Parathyroid adenoma (tissue), 2 donors: Measurements from ENCODE around the gene XIRP1.

ENCODE experiments used
- H2AFZ ChIP-seq: fragments of 300-600 bp; sonication (generic); one replicate; pipeline ENCODE4 v1.7.0; 2017; ENCODE audit warnings: antibody characterized with exemption, mild to moderate bottlenecking
- H3K27ac ChIP-seq: fragments of 300-600 bp; sonication (generic); one replicate; pipeline ENCODE4 v1.7.0; 2017
- H3K27me3 ChIP-seq: fragments of 300-600 bp; sonication (generic); one replicate; pipeline ENCODE4 v1.7.0; 2017; ENCODE audit warnings: low read length; ENCODE audit not compliant: control insufficient read depth, insufficient read depth
- H3K36me3 ChIP-seq: fragments of 300-600 bp; sonication (generic); one replicate; pipeline ENCODE4 v1.7.0; 2017; ENCODE audit warnings: low read length; ENCODE audit not compliant: control insufficient read depth, insufficient read depth
- H3K4me1 ChIP-seq: fragments of 300-600 bp; sonication (generic); one replicate; pipeline ENCODE4 v1.7.0; 2017; ENCODE audit warnings: control low read depth
- H3K4me2 ChIP-seq: fragments of 300-600 bp; sonication (generic); one replicate; pipeline ENCODE4 v1.7.0; 2017; ENCODE audit warnings: low read length
- H3K4me3 ChIP-seq: fragments of 300-600 bp; sonication (generic); one replicate; pipeline ENCODE4 v1.7.0; 2017; ENCODE audit warnings: low read depth, low read length
- H3K79me2 ChIP-seq: fragments of 300-600 bp; sonication (generic); one replicate; pipeline ENCODE4 v1.7.0; 2017; ENCODE audit warnings: control low read depth
- H3K9ac ChIP-seq: fragments of 300-600 bp; sonication (generic); one replicate; pipeline ENCODE4 v1.7.0; 2017; ENCODE audit warnings: mild to moderate bottlenecking
- H3K9me3 ChIP-seq: fragments of 300-600 bp; sonication (generic); one replicate; pipeline ENCODE4 v1.7.0; 2017; ENCODE audit warnings: low read length; ENCODE audit not compliant: control insufficient read depth
- TF ChIP-seq, protein P1 (sequence below): fragments of 300-600 bp; sonication (generic); IDR thresholded peaks from one replicate; pipeline ENCODE4 v1.7.0; 2017; ENCODE audit warnings: antibody characterized with exemption, mild to moderate bottlenecking
- donor health status: primary hyperparathyroidism.

Gene XIRP1

DNA sequence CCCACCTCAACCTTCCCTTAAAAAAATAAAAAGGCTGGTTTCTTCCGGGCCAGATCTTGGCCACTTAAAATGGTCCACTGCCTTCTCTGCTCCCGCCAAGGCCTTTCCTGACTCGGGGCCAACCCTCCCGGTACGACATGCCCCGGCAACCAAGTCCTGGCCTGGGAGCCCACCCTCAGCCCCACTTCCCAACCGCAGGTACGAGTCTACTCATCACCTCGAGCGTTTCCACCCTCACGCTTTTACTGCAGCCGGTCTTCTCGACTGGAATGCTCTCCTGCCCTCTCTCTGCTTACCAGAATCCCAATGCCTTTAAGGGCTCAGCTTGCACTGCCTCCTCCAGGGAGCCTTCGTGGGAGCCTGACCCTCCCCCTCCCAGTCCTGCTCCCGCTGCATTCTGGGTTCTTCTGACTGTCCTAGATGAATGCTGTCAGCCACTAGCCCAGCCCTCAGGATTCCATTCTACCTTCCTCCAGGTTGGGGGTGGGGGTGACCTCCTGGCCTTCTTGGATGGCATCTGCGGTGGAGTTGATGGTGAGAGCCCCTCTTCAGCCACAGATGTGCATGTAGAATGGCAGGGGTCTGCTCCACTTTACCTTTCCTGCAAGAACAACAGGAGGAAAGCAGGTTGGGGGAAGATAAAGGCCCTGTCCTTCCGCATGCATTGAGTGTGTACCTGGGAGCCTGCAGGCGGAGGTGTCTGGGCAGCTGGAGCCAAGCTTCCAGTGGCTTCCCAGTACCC is 37.9 kb downstream of the XIRP1 start:
- Histone ChIP-seq H3K4me3 (peak overlapping the region; percentile 91), H3K9ac (no peak overlapping the region)

DNA sequence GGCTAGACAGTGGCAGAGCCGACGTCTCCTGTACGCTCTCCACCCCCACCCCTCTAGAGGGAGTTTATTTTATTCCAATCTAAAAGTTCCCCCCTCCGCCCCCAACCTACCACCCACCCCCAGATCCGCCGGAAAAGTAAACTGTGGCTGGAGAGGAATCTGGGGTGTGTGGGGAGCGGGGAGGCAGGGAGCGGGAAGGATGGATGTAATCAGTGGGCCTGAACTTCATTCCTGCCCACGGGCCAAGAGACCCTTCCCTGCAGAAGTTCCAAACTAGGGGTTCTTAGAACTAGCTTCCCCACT is 38.5 kb downstream of the XIRP1 start:
- Histone ChIP-seq H3K4me1 (peaks cover 34% of the 10 kb centered on the region), H3K27me3 (no peaks in the 10 kb centered on the region), H3K4me3 (peak overlapping the region; percentile 91), H3K4me2 (peak overlapping the region; percentile 65), H3K79me2 (peaks cover 30% of the 10 kb centered on the region), H3K36me3 (no peaks in the 10 kb centered on the region), H3K27ac (peak overlapping the region; percentile 80), H3K9me3 (no peaks in the 10 kb centered on the region), H3K9ac (no peak overlapping the region), H2AFZ (peak overlapping the region; percentile 90)
- TF ChIP-seq, protein P1, sequence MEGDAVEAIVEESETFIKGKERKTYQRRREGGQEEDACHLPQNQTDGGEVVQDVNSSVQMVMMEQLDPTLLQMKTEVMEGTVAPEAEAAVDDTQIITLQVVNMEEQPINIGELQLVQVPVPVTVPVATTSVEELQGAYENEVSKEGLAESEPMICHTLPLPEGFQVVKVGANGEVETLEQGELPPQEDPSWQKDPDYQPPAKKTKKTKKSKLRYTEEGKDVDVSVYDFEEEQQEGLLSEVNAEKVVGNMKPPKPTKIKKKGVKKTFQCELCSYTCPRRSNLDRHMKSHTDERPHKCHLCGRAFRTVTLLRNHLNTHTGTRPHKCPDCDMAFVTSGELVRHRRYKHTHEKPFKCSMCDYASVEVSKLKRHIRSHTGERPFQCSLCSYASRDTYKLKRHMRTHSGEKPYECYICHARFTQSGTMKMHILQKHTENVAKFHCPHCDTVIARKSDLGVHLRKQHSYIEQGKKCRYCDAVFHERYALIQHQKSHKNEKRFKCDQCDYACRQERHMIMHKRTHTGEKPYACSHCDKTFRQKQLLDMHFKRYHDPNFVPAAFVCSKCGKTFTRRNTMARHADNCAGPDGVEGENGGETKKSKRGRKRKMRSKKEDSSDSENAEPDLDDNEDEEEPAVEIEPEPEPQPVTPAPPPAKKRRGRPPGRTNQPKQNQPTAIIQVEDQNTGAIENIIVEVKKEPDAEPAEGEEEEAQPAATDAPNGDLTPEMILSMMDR: no peak

More for the DNA sequence above, 37.9 kb downstream of the XIRP1 start:
- Histone ChIP-seq H3K27me3 (no peaks in the 10 kb centered on the region), H3K36me3 (no peaks in the 10 kb centered on the region), H3K9me3 (no peaks in the 10 kb centered on the region), H3K4me1 (peaks cover 32% of the 10 kb centered on the region), H3K4me2 (peak overlapping the region; percentile 65), H2AFZ (peak overlapping the region; percentile 64), H3K27ac (peak overlapping the region; percentile 80), H3K79me2 (peaks cover 25% of the 10 kb centered on the region)
- TF ChIP-seq, protein P1: no peak

DNA sequence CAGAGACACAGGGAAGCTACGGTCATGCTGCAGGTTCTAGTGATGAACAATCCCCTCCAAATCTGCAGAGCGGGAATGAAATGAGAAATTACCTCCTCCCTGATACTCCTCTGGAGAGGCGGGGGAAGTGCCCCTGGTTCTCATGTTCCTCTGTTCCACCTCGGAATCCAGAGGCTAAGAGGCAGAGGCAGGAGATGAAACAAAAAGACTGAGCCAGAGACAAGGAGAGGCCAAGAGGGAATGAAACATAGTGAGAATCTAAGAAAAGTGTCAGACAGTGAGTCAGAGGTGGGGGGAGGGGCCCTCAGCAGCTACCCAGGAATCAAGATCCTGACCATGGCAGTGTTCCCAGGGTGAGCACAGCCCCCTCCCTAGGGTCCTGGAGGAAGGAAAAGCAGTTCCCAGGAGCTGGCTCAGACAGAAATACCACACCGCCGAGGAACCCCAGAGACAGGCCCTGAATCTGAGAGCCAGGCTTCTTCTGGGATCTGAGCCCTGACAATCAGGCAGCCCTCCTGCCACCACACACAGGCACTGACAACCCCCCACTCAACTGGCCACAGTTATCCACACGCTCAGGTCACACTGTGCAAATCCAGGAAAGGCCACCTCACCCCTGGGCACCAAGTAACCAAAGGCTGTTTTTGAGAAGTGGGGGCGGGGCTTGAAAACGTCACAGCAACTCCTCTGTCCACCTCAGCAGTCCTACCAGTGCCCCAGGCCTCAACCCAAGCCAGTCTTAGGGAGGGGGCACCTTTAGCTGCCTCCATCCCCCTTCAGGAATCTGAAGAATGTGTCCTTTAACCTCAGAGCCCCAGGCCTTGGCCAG is 41.4 kb downstream of the XIRP1 start:
- Histone ChIP-seq H3K9me3 (no peaks in the 10 kb centered on the region), H3K79me2 (peaks cover 40% of the 10 kb centered on the region), H3K4me2 (peak overlapping the region; percentile 89), H2AFZ (no peak overlapping the region), H3K36me3 (no peaks in the 10 kb centered on the region), H3K9ac (peak overlapping the region; percentile 55), H3K4me1 (peaks cover 61% of the 10 kb centered on the region), H3K4me3 (peak overlapping the region; percentile 91), H3K27me3 (no peaks in the 10 kb centered on the region), H3K27ac (peak overlapping the region; percentile 100)
- TF ChIP-seq, protein P1: no peak

DNA sequence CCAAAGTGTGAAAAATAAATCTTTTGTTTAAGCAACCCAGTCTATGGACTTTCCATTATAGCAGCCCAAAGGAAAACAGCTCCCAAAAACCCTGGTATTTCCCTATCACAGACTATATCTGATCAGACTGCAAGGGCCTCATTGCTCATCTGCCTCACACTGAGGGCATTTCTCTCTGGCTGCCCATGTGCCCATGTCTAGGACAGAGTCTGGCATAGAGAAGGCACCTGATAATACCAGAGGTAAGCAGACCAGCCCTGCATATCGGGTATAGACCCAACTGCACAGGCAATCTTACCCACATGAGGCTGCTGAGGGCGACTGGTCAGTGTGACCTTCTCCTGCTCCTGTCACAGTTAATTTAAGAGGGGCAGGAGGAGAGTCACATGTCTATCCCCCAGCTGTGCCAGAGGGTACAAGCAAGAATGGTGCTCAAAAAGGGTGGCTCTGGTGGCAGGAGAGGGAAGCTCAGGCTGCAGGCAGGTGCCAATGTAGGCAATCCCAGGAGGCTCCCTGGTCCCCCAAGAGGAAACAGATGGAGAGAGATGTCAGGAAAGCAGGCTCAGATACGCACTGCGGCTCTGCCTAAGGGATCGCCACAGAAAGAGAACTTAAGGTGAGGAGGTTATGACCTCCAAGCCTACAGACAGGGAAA is 42.1 kb downstream of the XIRP1 start:
- Histone ChIP-seq H2AFZ (no peak overlapping the region), H3K4me2 (peak overlapping the region; percentile 89), H3K27me3 (no peaks in the 10 kb centered on the region), H3K27ac (peak overlapping the region; percentile 100), H3K79me2 (peaks cover 46% of the 10 kb centered on the region), H3K4me1 (peaks cover 68% of the 10 kb centered on the region), H3K36me3 (no peaks in the 10 kb centered on the region), H3K4me3 (peak overlapping the region; percentile 91), H3K9ac (no peak overlapping the region), H3K9me3 (no peaks in the 10 kb centered on the region)
- TF ChIP-seq, protein P1: peak; percentile 7
